ENCODE results near the gene NCOA1. TPM values are rescaled to one million over a fixed set of nuclear protein-coding genes. Genes with fewer than 3 reads are reported as not detected.

The NCOA1 gene
- total RNA-seq, 2 experiments from 2014 or later: 6.1 to 12.1 TPM

DNA sequence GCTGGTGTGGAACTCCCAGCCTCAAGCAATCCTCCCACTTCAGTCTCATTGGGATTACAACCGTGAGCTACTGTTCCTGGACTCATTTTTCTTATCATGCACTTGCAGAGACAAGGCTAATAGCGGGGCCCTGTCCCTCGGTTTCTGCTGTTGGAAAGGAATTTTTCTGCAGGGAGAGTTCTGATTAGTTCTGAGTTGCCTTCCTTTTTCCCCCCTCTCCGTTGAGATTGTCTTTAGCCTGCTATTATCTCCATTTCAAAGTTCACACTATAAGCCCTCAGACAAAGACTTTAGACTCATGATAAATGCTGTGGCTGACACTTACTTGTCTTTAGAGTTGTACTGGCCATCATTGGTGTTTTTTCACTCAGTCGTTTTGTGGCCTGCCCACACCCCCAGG lies 97.2 kb downstream of the NCOA1 start:
- ChIA-PET POLR2A (no interaction called here), CTCF (ENCODE audit: unreplicated experiment) (no interaction called here)
- no peak overlapping the region for H2AFZ ChIP-seq (ENCODE audit: low read length)
- no TSS peak for BruUV-seq (replicated peaks)
- no peaks in the 10 kb centered on the region for H4K20me1 ChIP-seq (ENCODE audit: insufficient read depth, low read length)
- no peaks in the 10 kb centered on the region for H3K9me2 ChIP-seq (ENCODE audit: insufficient read depth, low read length)
- no peak for TF ChIP-seq EZH2phosphoT487 (IDR thresholded peaks at IDR 0.05; ENCODE audit: borderline replicate concordance, low read depth, low read length)
- TF ChIP-seq, protein P1, sequence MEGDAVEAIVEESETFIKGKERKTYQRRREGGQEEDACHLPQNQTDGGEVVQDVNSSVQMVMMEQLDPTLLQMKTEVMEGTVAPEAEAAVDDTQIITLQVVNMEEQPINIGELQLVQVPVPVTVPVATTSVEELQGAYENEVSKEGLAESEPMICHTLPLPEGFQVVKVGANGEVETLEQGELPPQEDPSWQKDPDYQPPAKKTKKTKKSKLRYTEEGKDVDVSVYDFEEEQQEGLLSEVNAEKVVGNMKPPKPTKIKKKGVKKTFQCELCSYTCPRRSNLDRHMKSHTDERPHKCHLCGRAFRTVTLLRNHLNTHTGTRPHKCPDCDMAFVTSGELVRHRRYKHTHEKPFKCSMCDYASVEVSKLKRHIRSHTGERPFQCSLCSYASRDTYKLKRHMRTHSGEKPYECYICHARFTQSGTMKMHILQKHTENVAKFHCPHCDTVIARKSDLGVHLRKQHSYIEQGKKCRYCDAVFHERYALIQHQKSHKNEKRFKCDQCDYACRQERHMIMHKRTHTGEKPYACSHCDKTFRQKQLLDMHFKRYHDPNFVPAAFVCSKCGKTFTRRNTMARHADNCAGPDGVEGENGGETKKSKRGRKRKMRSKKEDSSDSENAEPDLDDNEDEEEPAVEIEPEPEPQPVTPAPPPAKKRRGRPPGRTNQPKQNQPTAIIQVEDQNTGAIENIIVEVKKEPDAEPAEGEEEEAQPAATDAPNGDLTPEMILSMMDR (conservative IDR thresholded peaks at IDR 0.05; ENCODE audit: low read length): no peak
- H3K4me3 ChIP-seq (ENCODE audit: low read depth, low read length, poor library complexity, severe bottlenecking): no peak overlapping the region
- intact Hi-C loops (cut with micrococcal nuclease; ENCODE audit: unreplicated experiment): no loop called here
- H3K36me3 ChIP-seq (ENCODE audit: insufficient read depth, low read length): no peaks in the 10 kb centered on the region
- no peak overlapping the region for H3K27ac ChIP-seq (ENCODE audit: low read depth, low read length, poor library complexity, severe bottlenecking)
- no peak overlapping the region for H3K4me2 ChIP-seq (ENCODE audit: low read length)
- no peaks in the 10 kb centered on the region for H3K79me2 ChIP-seq (ENCODE audit: insufficient read depth, low read depth, low read length)
- no peak for DNase-seq (ENCODE audit: low spot score)
- peaks cover 9% of the 10 kb centered on the region for H3K4me1 ChIP-seq (ENCODE audit: insufficient read depth, low read length, poor library complexity, severe bottlenecking)
- H3K9me3 ChIP-seq (ENCODE audit: low read length): no peaks in the 10 kb centered on the region

DNA sequence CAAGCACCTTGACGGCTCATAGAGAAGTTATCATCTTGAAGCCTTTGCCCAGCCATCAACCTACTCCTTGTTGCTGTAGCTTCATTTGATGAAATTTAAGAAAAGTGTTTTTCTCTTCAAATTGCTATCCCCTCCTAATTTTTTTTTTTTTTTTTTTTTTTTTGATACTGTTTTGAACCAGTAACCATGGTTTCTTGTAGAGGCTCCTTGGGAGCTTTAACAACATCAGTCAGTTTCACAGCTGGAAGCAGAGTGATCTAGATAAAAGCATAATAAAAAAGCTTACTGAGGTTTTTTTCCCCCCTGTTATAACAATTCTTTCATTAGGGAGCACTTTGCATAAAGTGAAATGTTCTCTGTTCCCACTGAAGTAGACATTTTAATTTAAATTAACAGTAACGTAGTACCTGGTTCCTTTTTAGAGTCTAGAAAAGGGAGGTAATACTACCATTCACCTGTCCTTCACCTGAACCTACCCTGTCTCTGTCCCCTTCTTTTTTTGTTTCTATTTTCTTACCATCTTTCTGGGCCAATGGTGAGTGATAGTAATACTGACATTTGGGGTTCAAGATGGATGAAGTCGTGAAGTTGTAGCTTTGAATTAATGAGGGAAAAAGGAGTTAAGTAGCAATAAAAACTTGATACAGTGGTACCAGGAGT lies 101.5 kb downstream of the NCOA1 start:
- no peaks in the 10 kb centered on the region for H4K20me1 ChIP-seq (ENCODE audit: insufficient read depth, low read length)
- no peak overlapping the region for H3K27ac ChIP-seq (ENCODE audit: low read depth, low read length, poor library complexity, severe bottlenecking)
- intact Hi-C loops (cut with micrococcal nuclease; ENCODE audit: unreplicated experiment): no loop called here
- DNase-seq (ENCODE audit: low spot score): no peak
- no peak overlapping the region for H3K4me3 ChIP-seq (ENCODE audit: low read depth, low read length, poor library complexity, severe bottlenecking)
- no peaks in the 10 kb centered on the region for H3K79me2 ChIP-seq (ENCODE audit: insufficient read depth, low read depth, low read length)
- H3K36me3 ChIP-seq (ENCODE audit: insufficient read depth, low read length): no peaks in the 10 kb centered on the region
- no peaks in the 10 kb centered on the region for H3K9me2 ChIP-seq (ENCODE audit: insufficient read depth, low read length)
- POLR2A ChIA-PET: interaction anchor here (0.6 to 1.3 kb wide), 6 partner anchors 14 to 1944 kb away, joined by 3 to 5 read pairs (median 4); no protein-coding TSS in a partner anchor
- no TSS peak for BruUV-seq (replicated peaks)
- TF ChIP-seq, protein P1 (conservative IDR thresholded peaks at IDR 0.05; ENCODE audit: low read length): no peak
- TF ChIP-seq EZH2phosphoT487 (IDR thresholded peaks at IDR 0.05; ENCODE audit: borderline replicate concordance, low read depth, low read length): no peak
- no peaks in the 10 kb centered on the region for H3K9me3 ChIP-seq (ENCODE audit: low read length)
- CTCF ChIA-PET (ENCODE audit: unreplicated experiment): no interaction called here
- no peak overlapping the region for H3K4me2 ChIP-seq (ENCODE audit: low read length)
- H2AFZ ChIP-seq (ENCODE audit: low read length): no peak overlapping the region
- H3K4me1 ChIP-seq (ENCODE audit: insufficient read depth, low read length, poor library complexity, severe bottlenecking): no peaks in the 10 kb centered on the region

DNA sequence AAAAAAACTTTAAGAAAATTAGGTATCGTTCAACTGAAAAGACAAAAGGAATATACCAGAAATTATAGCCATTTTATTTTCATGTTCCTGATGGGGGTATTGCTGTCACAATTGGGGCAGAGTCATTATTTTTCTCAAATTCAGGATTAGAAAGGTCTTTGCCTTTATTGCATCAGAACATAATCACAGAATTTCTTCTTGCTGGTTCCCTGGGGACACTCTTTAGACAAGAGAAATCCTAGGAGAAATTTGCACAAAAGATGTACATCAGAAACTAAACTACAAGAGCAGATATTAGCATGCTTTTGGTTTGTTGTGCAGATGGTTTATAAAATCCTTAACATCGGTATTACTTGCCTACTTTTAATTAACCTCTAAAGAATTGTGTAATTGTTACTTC lies 103.2 kb downstream of the NCOA1 start:
- no peaks in the 10 kb centered on the region for H3K79me2 ChIP-seq (ENCODE audit: insufficient read depth, low read depth, low read length)
- H3K4me1 ChIP-seq (ENCODE audit: insufficient read depth, low read length, poor library complexity, severe bottlenecking): no peaks in the 10 kb centered on the region
- DNase-seq (ENCODE audit: low spot score): no peak
- no peaks in the 10 kb centered on the region for H3K36me3 ChIP-seq (ENCODE audit: insufficient read depth, low read length)
- no peak overlapping the region for H3K4me3 ChIP-seq (ENCODE audit: low read depth, low read length, poor library complexity, severe bottlenecking)
- BruUV-seq (replicated peaks): no TSS peak
- intact Hi-C loops (cut with micrococcal nuclease; ENCODE audit: unreplicated experiment): no loop called here
- POLR2A ChIA-PET: no interaction called here
- H3K4me2 ChIP-seq (ENCODE audit: low read length): no peak overlapping the region
- no peaks in the 10 kb centered on the region for H3K9me2 ChIP-seq (ENCODE audit: insufficient read depth, low read length)
- H4K20me1 ChIP-seq (ENCODE audit: insufficient read depth, low read length): no peaks in the 10 kb centered on the region
- no peak overlapping the region for H3K27ac ChIP-seq (ENCODE audit: low read depth, low read length, poor library complexity, severe bottlenecking)
- H2AFZ ChIP-seq (ENCODE audit: low read length): no peak overlapping the region
- CTCF ChIA-PET (ENCODE audit: unreplicated experiment): no interaction called here
- no peaks in the 10 kb centered on the region for H3K9me3 ChIP-seq (ENCODE audit: low read length)
- TF ChIP-seq EZH2phosphoT487 (IDR thresholded peaks at IDR 0.05; ENCODE audit: borderline replicate concordance, low read depth, low read length): no peak
- TF ChIP-seq, protein P1 (conservative IDR thresholded peaks at IDR 0.05; ENCODE audit: low read length): no peak

Measured in OCI-LY7 (cell line).